ENCODE measurements around the gene COL5A1. TPM values are rescaled to one million over a fixed set of nuclear protein-coding genes. Genes with fewer than 3 reads are reported as not detected.

COL5A1 gene
- total RNA-seq, 4 donors from 2014 or later, result 14.0 to 23.9 (median 19.2) TPM

DNA sequence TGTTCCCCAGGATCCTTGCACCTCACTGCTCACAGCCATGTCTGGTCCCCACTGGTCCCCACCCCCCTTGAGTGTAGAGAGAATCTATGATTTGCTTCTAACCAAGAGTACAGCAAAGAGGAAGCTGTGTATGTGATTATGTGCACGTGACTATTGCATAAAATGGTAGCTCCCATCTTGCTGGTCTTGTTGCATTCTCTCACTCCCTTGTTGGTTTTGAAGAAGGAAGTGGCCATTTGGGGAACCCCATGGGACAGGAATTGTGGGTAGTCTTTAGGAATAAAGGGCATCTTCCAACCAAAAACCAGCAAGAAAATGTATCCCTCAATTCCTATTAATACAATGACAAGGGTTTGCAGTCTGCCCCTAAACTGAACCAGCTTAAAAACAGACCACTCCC lies 233.8 kb downstream of the COL5A1 start:
- TF ChIP-seq CTCF (IDR thresholded peaks at IDR 0.05; ENCODE audit: low read depth), result no peak

DNA sequence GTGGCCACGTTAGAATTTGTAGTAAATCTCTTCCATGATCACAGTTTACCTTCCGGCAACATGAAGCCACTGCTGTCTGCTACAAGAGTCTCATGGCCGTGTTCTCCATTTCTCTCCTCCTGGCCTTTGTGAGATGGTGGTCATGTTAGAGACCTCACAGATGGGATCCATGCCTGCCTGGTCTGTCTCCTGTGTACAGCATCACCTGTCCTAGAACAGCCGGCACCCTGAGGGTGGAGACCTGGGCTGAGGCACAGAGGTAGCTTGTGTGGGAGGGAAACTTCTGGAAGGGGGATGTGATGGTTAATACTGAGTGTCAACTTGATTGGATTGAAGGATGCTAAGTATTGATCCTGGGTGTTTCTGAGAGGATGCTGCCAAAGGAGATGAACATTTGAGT lies 235.9 kb downstream of the COL5A1 start:
- TF ChIP-seq CTCF (IDR thresholded peaks at IDR 0.05; ENCODE audit: low read depth), result no peak

DNA sequence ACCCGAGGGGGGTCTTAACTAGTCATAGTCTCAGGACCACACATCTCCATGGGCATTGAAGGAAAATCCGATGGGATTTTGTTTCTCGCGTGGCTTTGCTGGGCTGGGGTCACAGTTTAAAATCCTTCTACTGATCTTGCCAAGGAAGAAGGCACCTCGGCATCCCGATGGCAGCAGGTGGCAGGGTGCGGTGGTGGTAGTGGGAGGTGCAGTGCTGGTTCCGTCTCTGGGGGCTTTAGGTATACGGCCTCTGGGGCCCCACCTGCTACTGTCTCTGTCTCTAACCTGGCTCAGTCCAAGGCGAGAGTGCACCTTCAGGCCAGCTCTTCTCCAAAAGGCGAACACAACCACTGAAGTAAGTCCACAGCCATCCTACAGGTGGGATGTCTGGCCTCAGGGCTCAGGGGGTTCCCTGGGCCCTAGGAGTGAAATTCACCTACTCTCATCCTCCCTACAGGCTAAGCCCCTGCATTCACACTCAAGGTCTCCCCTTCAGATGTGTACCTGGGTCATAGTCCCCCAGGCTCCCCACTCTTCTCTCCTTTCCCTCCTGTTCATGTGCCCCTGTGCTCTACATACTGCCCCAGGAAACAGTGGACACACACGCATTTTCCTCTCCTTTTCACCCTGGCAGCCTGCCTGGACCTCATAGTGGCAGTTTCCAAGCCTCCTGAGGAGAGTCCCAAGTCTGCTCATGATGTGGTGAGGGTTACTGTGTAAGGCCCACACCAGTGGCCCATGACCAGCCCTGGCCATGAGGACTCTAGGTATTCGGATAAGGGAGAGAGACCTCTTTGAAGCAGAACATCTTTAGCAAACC lies 238.3 kb downstream of the COL5A1 start:
- TF ChIP-seq CTCF (IDR thresholded peaks at IDR 0.05; ENCODE audit: low read depth), result no peak

GRCh38 chr9:134880484-134881312 lies 239.1 kb downstream of the COL5A1 start, which contains the start of gene FCN2:
Gene FCN2 (plus strand): TSS chr9:134880810. CDS start chr9:134880822, 12 bp downstream.
- TF ChIP-seq CTCF (IDR thresholded peaks at IDR 0.05; ENCODE audit: low read depth), result no peak

DNA sequence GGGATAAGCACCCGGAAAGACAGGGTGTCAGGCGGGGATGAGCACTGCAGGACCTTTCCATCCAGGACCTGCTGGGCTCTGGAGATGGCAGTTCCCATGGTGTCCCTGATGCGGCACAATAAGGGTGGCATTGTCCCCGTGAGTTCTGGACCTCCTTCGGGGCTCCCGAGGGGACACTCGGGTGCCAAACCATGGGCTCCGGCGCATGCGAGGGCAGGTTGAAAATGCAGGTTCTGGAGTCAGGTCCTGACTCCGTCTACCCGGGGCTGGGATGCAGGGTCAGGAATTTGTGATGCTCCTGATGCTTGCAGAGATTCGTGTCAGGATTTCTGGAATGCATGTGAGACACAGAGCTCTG lies 239.7 kb downstream of the COL5A1 start:
- TF ChIP-seq CTCF (IDR thresholded peaks at IDR 0.05; ENCODE audit: low read depth), result no peak

GRCh38 chr9:134882204-134882785 lies 240.7 kb downstream of the COL5A1 start:
- TF ChIP-seq CTCF (IDR thresholded peaks at IDR 0.05; ENCODE audit: low read depth), result no peak

Data from subcutaneous adipose tissue (tissue), 4 donors.